ENCODE data around the gene ZC3HAV1. TPM values are rescaled to one million over a fixed set of nuclear protein-coding genes. Genes with fewer than 3 reads are reported as not detected.

ZC3HAV1 gene
- total and polyA plus RNA-seq, 9 of the 15 experiments (the other 6 are each of a cell fraction or from before 2014, with no cell fraction given): 11.9 to 40.5 (median 23.9) TPM

GRCh38 chr7:139124084-139124914, 14.8 kb upstream of the ZC3HAV1 start (continued):
- TF ChIP-seq KDM1A (IDR thresholded peaks at IDR 0.05) (peak; percentile 98), GATAD2A (IDR thresholded peaks at IDR 0.05) (no peak), HLTF (IDR thresholded peaks at IDR 0.05) (0 out of 2 replicates have a peak, but pooled peaks have one; percentile 24), JUNB (CRISPR knock-in tag; conservative IDR thresholded peaks at IDR 0.05) (no peak), ZNF143 (CRISPR knock-in tag; IDR thresholded peaks at IDR 0.05) (no peak), MYNN (IDR thresholded peaks at IDR 0.05) (peak; percentile 77; the same call in 1 of the 2 replicates), MYNN (CRISPR knock-in tag; IDR thresholded peaks at IDR 0.05) (no peak), MAFK (IDR thresholded peaks at IDR 0.05; ENCODE audit: low read length) (peak; percentile 51), NCOA1 (IDR thresholded peaks at IDR 0.05; ENCODE audit: low read depth) (peak; percentile 93), NUFIP1 (IDR thresholded peaks at IDR 0.05; ENCODE audit: partially characterized antibody) (no peak), ZKSCAN1 (IDR thresholded peaks at IDR 0.05; ENCODE audit: low read depth, low read length) (no peak), SLC30A9 (CRISPR knock-in tag; IDR thresholded peaks at IDR 0.05) (no peak), HMGN3 (IDR thresholded peaks at IDR 0.05; ENCODE audit: borderline replicate concordance, extremely low read depth, insufficient read length, low read depth, low read length) (peak; percentile 88), TRIM25 (IDR thresholded peaks at IDR 0.05; ENCODE audit: borderline replicate concordance) (no peak), EZH2 (IDR thresholded peaks at IDR 0.05; ENCODE audit: borderline replicate concordance, low read depth, low read length) (no peak), MITF (IDR thresholded peaks at IDR 0.05) (no peak), HNRNPK (IDR thresholded peaks at IDR 0.05; ENCODE audit: low read depth, low read length, poor library complexity, severe bottlenecking) (no peak), RFX7 (CRISPR knock-in tag; IDR thresholded peaks at IDR 0.05) (no peak)
- TF ChIP-seq, protein P1, sequence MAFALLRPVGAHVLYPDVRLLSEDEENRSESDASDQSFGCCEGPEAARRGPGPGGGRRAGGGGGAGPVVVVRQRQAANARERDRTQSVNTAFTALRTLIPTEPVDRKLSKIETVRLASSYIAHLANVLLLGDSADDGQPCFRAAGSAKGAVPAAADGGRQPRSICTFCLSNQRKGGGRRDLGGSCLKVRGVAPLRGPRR (CRISPR knock-in tag; IDR thresholded peaks at IDR 0.05): peak; percentile 76; the same call in 1 of the 2 replicates
- TF ChIP-seq, protein P2, sequence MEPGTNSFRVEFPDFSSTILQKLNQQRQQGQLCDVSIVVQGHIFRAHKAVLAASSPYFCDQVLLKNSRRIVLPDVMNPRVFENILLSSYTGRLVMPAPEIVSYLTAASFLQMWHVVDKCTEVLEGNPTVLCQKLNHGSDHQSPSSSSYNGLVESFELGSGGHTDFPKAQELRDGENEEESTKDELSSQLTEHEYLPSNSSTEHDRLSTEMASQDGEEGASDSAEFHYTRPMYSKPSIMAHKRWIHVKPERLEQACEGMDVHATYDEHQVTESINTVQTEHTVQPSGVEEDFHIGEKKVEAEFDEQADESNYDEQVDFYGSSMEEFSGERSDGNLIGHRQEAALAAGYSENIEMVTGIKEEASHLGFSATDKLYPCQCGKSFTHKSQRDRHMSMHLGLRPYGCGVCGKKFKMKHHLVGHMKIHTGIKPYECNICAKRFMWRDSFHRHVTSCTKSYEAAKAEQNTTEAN (CRISPR knock-in tag; IDR thresholded peaks at IDR 0.05): no peak

Measured in K562 (cell line).